Left ventricle myocardium superior (tissue), 1 donor: ENCODE data around the gene SPATA1. TPM values are rescaled to one million over a fixed set of nuclear protein-coding genes. Genes with fewer than 3 reads are reported as not detected.

Source experiments
- total RNA-seq: library from RNA; stranded (reverse); fragmentation: NEBNext Ultra II Directional; extraction: Animal tissue kit (Norgen Biotek cat#: 25700); gene quantifications from one replicate; pipeline ENCODE4 v1.2.1, GENCODE V29; 2021
- donor health status: DM: no; HTN: yes; CAD: no; lungs with severe emphysema.

SPATA1 gene
- total RNA-seq, 1 donor from 2014 or later, result 1.7 TPM

Other genes starting within 250 kb of the SPATA1 start
- 1.7 TPM for gene SAMD13, start 204.7 kb upstream of the SPATA1 start, total RNA-seq
- not detected for gene DNASE2B, start 107.9 kb upstream of the SPATA1 start, total RNA-seq
- gene RPF1, start 27.1 kb upstream of the SPATA1 start, total RNA-seq, result 35.9 TPM
- gene GNG5, start 195 bp downstream of the SPATA1 start, total RNA-seq, result 213 TPM
- 6.7 TPM for gene CTBS, start 68.1 kb downstream of the SPATA1 start, total RNA-seq
- gene SSX2IP, start 184.1 kb downstream of the SPATA1 start, total RNA-seq, result 16.5 TPM